NCI-H2196 (cell line): Measurements from ENCODE around the gene RAB33B.
A peak's percentile ranks its signal among the peaks of the same experiment; 100 is the strongest.

ENCODE experiments used
- DNase-seq: peaks from one replicate; lab custom pipeline; 2025; ENCODE audit not compliant: unreplicated experiment; lab: John Stamatoyannopoulos, UW

The RAB33B gene

GRCh38 chr4:139506774-139507173 is 52.9 kb downstream of the RAB33B start:
- DNase-seq = no peak

GRCh38 chr4:139508581-139509237 is 54.8 kb downstream of the RAB33B start:
- no peak for DNase-seq

GRCh38 chr4:139509727-139510410 is 55.9 kb downstream of the RAB33B start:
- peak; percentile 44 for DNase-seq

- no peak for DNase-seq
Observed at GRCh38 chr4:139511320-139511719, 57.4 kb downstream of the RAB33B start.

- no peak for DNase-seq
Observed at GRCh38 chr4:139514382-139515059, 60.6 kb downstream of the RAB33B start.

GRCh38 chr4:139515531-139515958 is 61.6 kb downstream of the RAB33B start:
- no peak for DNase-seq

- DNase-seq = no peak
Observed at GRCh38 chr4:139521754-139522401, 68.0 kb downstream of the RAB33B start.

GRCh38 chr4:139522457-139522856 is 68.5 kb downstream of the RAB33B start:
- DNase-seq = no peak

- peak; percentile 10 for DNase-seq
Observed at GRCh38 chr4:139523076-139523475, 69.2 kb downstream of the RAB33B start.

GRCh38 chr4:139524062-139524631 is 70.2 kb downstream of the RAB33B start:
- no peak for DNase-seq

- no peak for DNase-seq
Observed at GRCh38 chr4:139525414-139525813, 71.5 kb downstream of the RAB33B start.
